Lower lobe of right lung (tissue), 2 donors: ENCODE results near the gene PPP1R2. TPM values are rescaled to one million over a fixed set of nuclear protein-coding genes. Genes with fewer than 3 reads are reported as not detected.
"Not testable (repeated sequence)": the region's sequence is repeated elsewhere in the genome, so short reads cannot be mapped to it uniquely, and the experiment has no call there.

Source experiments
- ATAC-seq, 2 donors: fragments of 200-7000 bp; cut with Tn5 transposase; one replicate each; pipeline ENCODE4 v1.9.1; 2020 to 2022; ENCODE audit warnings: mild to moderate bottlenecking in 2 of 2, moderate library complexity in 2 of 2
- DNase-seq: peaks from one replicate; pipeline ENCODE4 v3.0.0-alpha.2; 2020
- H3K27ac ChIP-seq: fragments of 200-600 bp; one replicate; pipeline ENCODE4 v1.8.0; 2022
- H3K27me3 ChIP-seq: fragments of 200-600 bp; one replicate; pipeline ENCODE4 v1.8.0; 2022; ENCODE audit warnings: low read depth
- H3K36me3 ChIP-seq: fragments of 200-600 bp; one replicate; pipeline ENCODE4 v1.8.0; 2022; ENCODE audit warnings: mild to moderate bottlenecking
- H3K4me1 ChIP-seq: fragments of 200-600 bp; one replicate; pipeline ENCODE4 v1.8.0; 2022
- H3K4me3 ChIP-seq: fragments of 200-600 bp; one replicate; pipeline ENCODE4 v1.8.0; 2022; ENCODE audit warnings: mild to moderate bottlenecking
- H3K9me3 ChIP-seq: fragments of 200-600 bp; one replicate; pipeline ENCODE4 v1.8.0; 2022
- CTCF ChIP-seq: fragments of 200-600 bp; IDR thresholded peaks from one replicate; pipeline ENCODE4 v1.8.0; 2022; ENCODE audit warnings: antibody characterized with exemption, mild to moderate bottlenecking
- intact Hi-C: fragments of 100-400 bp; cut with DNase I; formaldehyde crosslinking; loops from one replicate; pipeline ENCODE4 v1.11.0; 2022
- long read RNA-seq: library from polyadenylated mRNA; unstranded; transcript quantifications from one replicate; pipeline ENCODE4 v2.0.0, GENCODE V29; 2021
- total RNA-seq: library from RNA; stranded (reverse); fragmentation: NEBNext Ultra II Directional; extraction: Animal tissue kit (Norgen Biotek cat#: 25700); gene quantifications from one replicate; pipeline ENCODE4 v1.2.1, GENCODE V29; 2021
- donor health status: DM: no; HTN: yes; CAD: no; lungs with severe emphysema.

The PPP1R2 gene
- total RNA-seq = 51.8 TPM
- long read RNA-seq, transcript PPP1R2-205 (2 exons, 1,668 nt) = minor isoform, 5 of 162 reads
- long read RNA-seq, transcript PPP1R2-206 (6 exons, 3,450 nt) = major isoform, 132 of 162 reads
- long read RNA-seq, partial matches to known transcripts = 4 of 162 reads
- long read RNA-seq, other reads (novel, unspliced or antisense) = 17 of 162 reads

- Histone ChIP-seq H3K36me3 (no peaks in the 10 kb centered on the region), H3K4me3 (peak within 1 kb of the TSS; percentile 88), H3K27ac (peak within 1 kb of the TSS; percentile 94), H3K27me3 (no peaks in the 10 kb centered on the region), H3K4me1 (peaks cover 65% of the 10 kb centered on the region), H3K9me3 (no peaks in the 10 kb centered on the region)
- DNase-seq (peak; percentile 94), ATAC-seq (peak; percentile 98 to 99)
- intact Hi-C loops = no loop called here
- no peak for TF ChIP-seq CTCF
These were observed at the start of gene PPP1R2 for GRCh38 chr3:195542698-195543499. Gene PPP1R2 (minus strand): TSS chr3:195543325. CDS start chr3:195543025, 300 bp downstream.

GRCh38 chr3:195591852-195592251 lies 48.7 kb upstream of the PPP1R2 start:
- H3K27ac ChIP-seq = no peak overlapping the region
- H3K4me3 ChIP-seq = no peak overlapping the region
- no peaks in the 10 kb centered on the region for H3K27me3 ChIP-seq
- ATAC-seq (no peak), DNase-seq (no peak)
- TF ChIP-seq CTCF = no peak
- H3K36me3 ChIP-seq = no peaks in the 10 kb centered on the region
- H3K4me1 ChIP-seq = peaks cover 13% of the 10 kb centered on the region
- intact Hi-C loops = no loop called here
- H3K9me3 ChIP-seq = no peaks in the 10 kb centered on the region

- ATAC-seq (no peak), DNase-seq (no peak)
- TF ChIP-seq CTCF = no peak
- H3K9me3 ChIP-seq = no peaks in the 10 kb centered on the region
- H3K4me3 ChIP-seq = no peak overlapping the region
- H3K27me3 ChIP-seq = no peaks in the 10 kb centered on the region
- no peaks in the 10 kb centered on the region for H3K36me3 ChIP-seq
- intact Hi-C loops = no loop called here
- H3K4me1 ChIP-seq = peaks cover 13% of the 10 kb centered on the region
- no peak overlapping the region for H3K27ac ChIP-seq
These were observed 48.1 kb upstream of the PPP1R2 start for GRCh38 chr3:195591220-195591619.

GRCh38 chr3:195590381-195590780 lies 47.3 kb upstream of the PPP1R2 start:
- H3K27me3 ChIP-seq, H3K9me3 ChIP-seq, ATAC-seq, H3K36me3 ChIP-seq, DNase-seq, intact Hi-C loops, H3K27ac ChIP-seq, H3K4me3 ChIP-seq: not testable (repeated sequence)
- H3K4me1 ChIP-seq = peaks cover 15% of the 10 kb centered on the region

GRCh38 chr3:195589796-195590195 lies 46.7 kb upstream of the PPP1R2 start:
- ATAC-seq, H3K27me3 ChIP-seq: not testable (repeated sequence)

GRCh38 chr3:195587824-195588223 lies 44.7 kb upstream of the PPP1R2 start:
- H3K27me3 ChIP-seq = no peaks in the 10 kb centered on the region

More at GRCh38 chr3:195589796-195590195, 46.7 kb upstream of the PPP1R2 start:
- DNase-seq, H3K27ac ChIP-seq, intact Hi-C loops, H3K36me3 ChIP-seq, H3K4me3 ChIP-seq, H3K9me3 ChIP-seq: not testable (repeated sequence)
- H3K4me1 ChIP-seq = peaks cover 21% of the 10 kb centered on the region

More at GRCh38 chr3:195587824-195588223, 44.7 kb upstream of the PPP1R2 start:
- no peak overlapping the region for H3K27ac ChIP-seq
- DNase-seq = no peak
- intact Hi-C loops = no loop called here
- H3K4me3 ChIP-seq = no peak overlapping the region
- no peak for TF ChIP-seq CTCF
- H3K4me1 ChIP-seq = peaks cover 27% of the 10 kb centered on the region
- no peaks in the 10 kb centered on the region for H3K9me3 ChIP-seq
- ATAC-seq = no peak
- H3K36me3 ChIP-seq = no peaks in the 10 kb centered on the region
